ENCODE data around the gene FNDC11. TPM values are rescaled to one million over a fixed set of nuclear protein-coding genes. Genes with fewer than 3 reads are reported as not detected.
"Not testable (repeated sequence)": the region's sequence is repeated elsewhere in the genome, so short reads cannot be mapped to it uniquely, and the experiment has no call there.

The FNDC11 gene
- polyA plus RNA-seq (ENCODE audit: low read depth in 6 of 6), result 1 to 10 TPM in 5 of 6 donors, under 1 TPM in 1; 0.08 to 5.2 (median 1.8) TPM

GRCh38 chr20:63553933-63554290 is at the start of gene FNDC11:
FNDC11 (plus strand) TSS chr20:63554159; CDS start chr20:63555664, 1,505 bp downstream.
- ATAC-seq (ENCODE audit: low read depth in 2 of 2), result peak; percentile 52 to 57

GRCh38 chr20:63504642-63505041 is 49.3 kb upstream of the FNDC11 start:
- Mint-ChIP-seq H3K36me3 (peaks cover 0 to 8% of the 10 kb centered on the region in 2 donors), H3K27me3 (peaks cover 23 to 41% (median 26%) of the 10 kb centered on the region in 3 donors), H3K9me3 (peaks cover 4 to 17% (median 8%) of the 10 kb centered on the region in 7 donors), H3K4me1 (peaks cover 0 to 4% (median 0%) of the 10 kb centered on the region in 3 donors), H3K27ac (no peak overlapping the region), H3K4me3 (no peak overlapping the region)
- no peak for DNase-seq
- no peak for ATAC-seq (ENCODE audit: low read depth in 2 of 2)

More at GRCh38 chr20:63553933-63554290, at the start of gene FNDC11:
- Mint-ChIP-seq H3K9me3 (no peaks in the 10 kb centered on the region), H3K36me3 (no peaks in the 10 kb centered on the region), H3K4me3 (peak within 1 kb of the TSS; percentile 79 to 94 (median 90)), H3K27me3 (peaks cover 0 to 6% (median 0%) of the 10 kb centered on the region in 3 donors), H3K27ac (peak within 1 kb of the TSS; percentile 96 to 98 (median 97)), H3K4me1 (peaks cover 30 to 57% (median 47%) of the 10 kb centered on the region in 3 donors)
- peak; percentile 74 for DNase-seq

- Mint-ChIP-seq H3K9me3 (peaks cover 4 to 17% (median 8%) of the 10 kb centered on the region in 7 donors), H3K4me1 (peaks cover 0 to 4% (median 0%) of the 10 kb centered on the region in 3 donors), H3K27me3 (peaks cover 23 to 47% (median 29%) of the 10 kb centered on the region in 3 donors), H3K27ac (no peak overlapping the region), H3K4me3 (no peak overlapping the region), H3K36me3 (peaks cover 0 to 8% of the 10 kb centered on the region in 2 donors)
- DNase-seq (no peak), ATAC-seq (ENCODE audit: low read depth in 2 of 2) (no peak)
These were observed 48.7 kb upstream of the FNDC11 start for GRCh38 chr20:63505281-63505680.

GRCh38 chr20:63505723-63506122 is 48.2 kb upstream of the FNDC11 start:
- H3K27ac Mint-ChIP-seq, result no peak overlapping the region
- ATAC-seq (ENCODE audit: low read depth in 2 of 2), result no peak

GRCh38 chr20:63507083-63507743 is 46.7 kb upstream of the FNDC11 start:
- Mint-ChIP-seq H3K27ac (peak overlapping the region in 1 of 6 donors; percentile 13), H3K27me3 (peaks cover 28 to 49% (median 28%) of the 10 kb centered on the region in 3 donors), H3K4me3 (no peak overlapping the region), H3K4me1 (no peaks in the 10 kb centered on the region), H3K36me3 (peaks cover 0 to 8% of the 10 kb centered on the region in 2 donors), H3K9me3 (peaks cover 4 to 17% (median 8%) of the 10 kb centered on the region in 7 donors)
- no peak for DNase-seq
- no peak for ATAC-seq (ENCODE audit: low read depth in 2 of 2)

More at GRCh38 chr20:63505723-63506122, 48.2 kb upstream of the FNDC11 start:
- Mint-ChIP-seq H3K4me3 (no peak overlapping the region), H3K4me1 (peaks cover 0 to 4% (median 0%) of the 10 kb centered on the region in 3 donors), H3K27me3 (peaks cover 23 to 48% (median 29%) of the 10 kb centered on the region in 3 donors), H3K36me3 (peaks cover 0 to 8% of the 10 kb centered on the region in 2 donors), H3K9me3 (peaks cover 4 to 17% (median 8%) of the 10 kb centered on the region in 7 donors)
- DNase-seq, result no peak

- DNase-seq (no peak), ATAC-seq (ENCODE audit: low read depth in 2 of 2) (no peak)
- H3K27me3 Mint-ChIP-seq, result peaks cover 30 to 58% (median 38%) of the 10 kb centered on the region in 3 donors
- H3K27ac Mint-ChIP-seq, result no peak overlapping the region
- no peak overlapping the region for H3K4me3 Mint-ChIP-seq
- peaks cover 0 to 8% of the 10 kb centered on the region in 2 donors for H3K36me3 Mint-ChIP-seq
- no peaks in the 10 kb centered on the region for H3K4me1 Mint-ChIP-seq
- peaks cover 4 to 17% (median 10%) of the 10 kb centered on the region in 7 donors for H3K9me3 Mint-ChIP-seq
These were observed 45.7 kb upstream of the FNDC11 start for GRCh38 chr20:63508072-63508768.

GRCh38 chr20:63509088-63509564 is 44.8 kb upstream of the FNDC11 start:
- ATAC-seq (ENCODE audit: low read depth in 2 of 2) (no peak), DNase-seq (no peak)
- no peaks in the 10 kb centered on the region for H3K4me1 Mint-ChIP-seq
- H3K4me3 Mint-ChIP-seq, result no peak overlapping the region
- peaks cover 6 to 15% (median 9%) of the 10 kb centered on the region in 7 donors for H3K9me3 Mint-ChIP-seq
- H3K27ac Mint-ChIP-seq, result no peak overlapping the region
- H3K27me3 Mint-ChIP-seq, result peaks cover 27 to 66% (median 39%) of the 10 kb centered on the region in 3 donors
- peaks cover 0 to 8% of the 10 kb centered on the region in 2 donors for H3K36me3 Mint-ChIP-seq

GRCh38 chr20:63513207-63513606 is 40.8 kb upstream of the FNDC11 start:
- Mint-ChIP-seq H3K4me1 (no peaks in the 10 kb centered on the region), H3K27ac (no peak overlapping the region), H3K9me3 (peaks cover 0 to 9% (median 4%) of the 10 kb centered on the region in 7 donors), H3K4me3 (no peak overlapping the region), H3K36me3 (no peaks in the 10 kb centered on the region), H3K27me3 (peaks cover 16 to 61% (median 40%) of the 10 kb centered on the region in 3 donors)
- ATAC-seq (ENCODE audit: low read depth in 2 of 2) (no peak), DNase-seq (no peak)

GRCh38 chr20:63514520-63514919 is 39.4 kb upstream of the FNDC11 start:
- H3K4me3 Mint-ChIP-seq, H3K4me1 Mint-ChIP-seq, H3K27ac Mint-ChIP-seq, H3K36me3 Mint-ChIP-seq, DNase-seq, H3K9me3 Mint-ChIP-seq: not testable (repeated sequence)
- peak in 1 of 2 donors; percentile 21 for ATAC-seq (ENCODE audit: low read depth in 2 of 2)
- H3K27me3 Mint-ChIP-seq, result peaks cover 10 to 52% (median 34%) of the 10 kb centered on the region in 3 donors

- Mint-ChIP-seq H3K4me1 (peaks cover 2 to 18% (median 15%) of the 10 kb centered on the region in 3 donors), H3K4me3 (peak overlapping the region; percentile 26 to 86 (median 58)), H3K36me3 (peaks cover 0 to 4% of the 10 kb centered on the region in 2 donors), H3K9me3 (peaks cover 0 to 10% (median 4%) of the 10 kb centered on the region in 7 donors), H3K27me3 (peaks cover 0 to 30% (median 24%) of the 10 kb centered on the region in 3 donors), H3K27ac (no peak overlapping the region)
- DNase-seq, result no peak
- ATAC-seq (ENCODE audit: low read depth in 2 of 2), result no peak
These were observed 36.3 kb upstream of the FNDC11 start for GRCh38 chr20:63517376-63518309.

- DNase-seq, result no peak
- H3K4me1 Mint-ChIP-seq, result peaks cover 4 to 20% (median 16%) of the 10 kb centered on the region in 3 donors
- H3K4me3 Mint-ChIP-seq, result peak overlapping the region; percentile 23 to 86 (median 76)
- H3K27ac Mint-ChIP-seq, result peak overlapping the region in 2 of 6 donors; percentile 38 to 44
- peaks cover 0 to 23% (median 17%) of the 10 kb centered on the region in 3 donors for H3K27me3 Mint-ChIP-seq
- H3K36me3 Mint-ChIP-seq, result peaks cover under 1 to 8% of the 10 kb centered on the region in 2 donors
- peaks cover 0 to 9% (median 4%) of the 10 kb centered on the region in 7 donors for H3K9me3 Mint-ChIP-seq
- ATAC-seq (ENCODE audit: low read depth in 2 of 2), result no peak
These were observed 35.6 kb upstream of the FNDC11 start for GRCh38 chr20:63518351-63518861.

GRCh38 chr20:63518946-63519667 is 34.9 kb upstream of the FNDC11 start:
- ATAC-seq (ENCODE audit: low read depth in 2 of 2) (no peak), DNase-seq (no peak)
- Mint-ChIP-seq H3K27ac (peak overlapping the region in 2 of 6 donors; percentile 38 to 44), H3K27me3 (peaks cover 0 to 17% (median 17%) of the 10 kb centered on the region in 3 donors), H3K9me3 (peaks cover 0 to 9% (median 6%) of the 10 kb centered on the region in 7 donors), H3K4me1 (peaks cover 8 to 20% (median 16%) of the 10 kb centered on the region in 3 donors), H3K4me3 (peak overlapping the region; percentile 80 to 89 (median 84)), H3K36me3 (peaks cover 6 to 15% of the 10 kb centered on the region in 2 donors)
